Urothelium cell line (cell line): Measurements from ENCODE around the gene TMPRSS4.

Experiments used
- DNase-seq: peaks from one replicate; pipeline ENCODE4 v3.0.0; 2011; ENCODE audit warnings: low spot score, mixed read lengths
- FAIRE-seq: peaks from 2 replicates; lab custom pipeline; 2011; peaks lifted over from hg19 to GRCh38; lab: Jason Lieb, UNC

TMPRSS4 gene, protein sequence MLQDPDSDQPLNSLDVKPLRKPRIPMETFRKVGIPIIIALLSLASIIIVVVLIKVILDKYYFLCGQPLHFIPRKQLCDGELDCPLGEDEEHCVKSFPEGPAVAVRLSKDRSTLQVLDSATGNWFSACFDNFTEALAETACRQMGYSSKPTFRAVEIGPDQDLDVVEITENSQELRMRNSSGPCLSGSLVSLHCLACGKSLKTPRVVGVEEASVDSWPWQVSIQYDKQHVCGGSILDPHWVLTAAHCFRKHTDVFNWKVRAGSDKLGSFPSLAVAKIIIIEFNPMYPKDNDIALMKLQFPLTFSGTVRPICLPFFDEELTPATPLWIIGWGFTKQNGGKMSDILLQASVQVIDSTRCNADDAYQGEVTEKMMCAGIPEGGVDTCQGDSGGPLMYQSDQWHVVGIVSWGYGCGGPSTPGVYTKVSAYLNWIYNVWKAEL

DNA sequence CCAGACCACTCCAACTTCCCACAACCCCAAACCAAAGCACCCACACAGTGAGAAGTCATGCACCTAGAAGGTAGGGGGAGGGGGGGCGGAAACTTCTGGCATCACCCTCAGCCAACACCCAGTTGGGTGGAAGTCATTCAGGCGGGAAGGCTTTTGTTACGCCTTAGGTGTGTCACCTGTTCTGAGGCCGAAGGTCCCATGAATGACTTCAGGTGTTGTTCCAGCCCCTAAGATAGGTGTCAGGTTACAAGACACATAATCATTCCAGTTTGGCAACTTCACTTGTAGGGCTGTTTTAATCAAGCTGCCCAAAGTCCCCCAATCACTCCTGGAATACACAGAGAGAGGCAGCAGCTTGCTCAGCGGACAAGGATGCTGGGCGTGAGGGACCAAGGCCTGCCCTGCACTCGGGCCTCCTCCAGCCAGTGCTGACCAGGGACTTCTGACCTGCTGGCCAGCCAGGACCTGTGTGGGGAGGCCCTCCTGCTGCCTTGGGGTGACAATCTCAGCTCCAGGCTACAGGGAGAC lies at the start of gene TMPRSS4:
Gene TMPRSS4 (plus strand): TSS at position 325 of the 528 bp plus-strand sequence. CDS start 225 bp downstream, outside the sequence.
- FAIRE-seq (no peak), DNase-seq (no peak)

DNA sequence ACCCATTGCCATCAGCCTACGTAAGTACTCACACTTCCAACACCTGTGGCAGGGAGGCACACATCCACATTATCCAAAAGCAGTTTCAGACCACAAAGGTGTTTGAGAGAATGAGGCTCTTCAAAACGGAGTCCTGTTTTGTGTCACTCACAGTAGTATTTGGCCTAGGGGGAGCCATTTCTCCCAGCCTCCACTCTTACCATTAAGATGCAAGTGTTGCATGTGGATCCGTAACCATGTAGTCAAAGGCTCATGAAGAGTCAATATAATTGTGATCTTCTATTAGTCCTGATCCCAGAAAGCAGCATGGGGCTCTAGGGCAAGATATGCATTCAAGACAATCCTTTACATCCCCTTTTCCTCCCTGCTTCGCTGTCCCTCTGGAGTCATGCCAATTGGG lies 49.2 kb upstream of the TMPRSS4 start:
- FAIRE-seq, result no peak
- no peak for DNase-seq

DNA sequence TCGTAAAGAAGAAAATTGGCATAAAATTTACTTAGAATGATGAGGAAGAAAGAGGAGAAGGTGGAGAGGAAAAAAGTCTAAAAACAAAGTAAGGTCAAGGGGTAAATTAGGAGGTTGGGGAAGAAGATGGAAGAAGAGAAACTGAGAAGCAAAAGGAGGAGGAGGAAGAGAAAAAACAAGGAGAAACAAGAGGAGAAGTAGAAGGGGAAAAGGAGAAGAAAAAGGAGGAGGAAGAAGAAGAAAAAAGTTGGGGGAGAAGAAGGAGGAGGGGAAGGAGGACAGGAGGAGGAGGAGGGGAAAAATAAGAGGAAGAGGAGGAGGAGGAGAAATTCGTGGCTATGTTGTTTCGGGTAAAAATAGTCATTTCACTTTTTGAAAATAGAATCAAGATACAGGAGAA lies 48.3 kb upstream of the TMPRSS4 start:
- no peak for FAIRE-seq
- DNase-seq, result no peak

DNA sequence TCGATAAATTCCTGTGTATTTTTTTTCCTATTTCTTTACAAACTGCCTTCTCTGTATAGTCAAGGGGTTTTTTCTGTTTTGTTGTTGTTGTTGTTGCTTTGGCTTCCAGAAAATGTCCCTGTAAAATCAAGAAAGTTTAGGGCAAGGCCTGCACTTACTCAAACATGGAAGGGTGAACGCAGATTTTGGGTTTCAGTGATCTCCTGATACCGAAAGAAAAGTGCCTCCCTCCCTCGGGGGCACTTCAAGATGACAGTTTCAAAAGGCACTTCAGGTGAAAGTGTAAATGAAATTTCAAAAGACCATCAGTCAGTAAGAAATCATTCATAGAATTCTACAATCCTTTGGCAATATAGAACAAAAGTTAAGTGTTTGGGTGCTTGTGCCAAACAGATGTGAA lies 43.4 kb upstream of the TMPRSS4 start:
- FAIRE-seq (no peak), DNase-seq (no peak)

DNA sequence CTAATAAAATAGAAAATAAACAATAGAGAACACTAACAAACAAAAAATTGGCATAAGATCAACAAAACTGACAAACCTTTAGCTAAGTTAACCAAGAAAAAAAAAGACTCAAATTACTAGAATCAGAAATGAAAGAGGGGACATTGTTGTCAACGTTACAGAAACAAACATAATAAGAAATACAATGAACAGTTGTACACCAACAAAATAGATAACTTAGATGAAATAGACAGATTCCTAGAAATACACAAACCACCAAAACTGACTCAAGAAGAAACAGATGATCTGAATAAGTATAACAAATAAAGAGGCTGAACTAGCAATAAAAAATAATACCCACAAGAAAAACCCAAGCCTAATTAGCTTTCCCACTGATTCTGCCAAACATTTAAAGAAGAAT lies 34.7 kb upstream of the TMPRSS4 start:
- FAIRE-seq (no peak), DNase-seq (no peak)

DNA sequence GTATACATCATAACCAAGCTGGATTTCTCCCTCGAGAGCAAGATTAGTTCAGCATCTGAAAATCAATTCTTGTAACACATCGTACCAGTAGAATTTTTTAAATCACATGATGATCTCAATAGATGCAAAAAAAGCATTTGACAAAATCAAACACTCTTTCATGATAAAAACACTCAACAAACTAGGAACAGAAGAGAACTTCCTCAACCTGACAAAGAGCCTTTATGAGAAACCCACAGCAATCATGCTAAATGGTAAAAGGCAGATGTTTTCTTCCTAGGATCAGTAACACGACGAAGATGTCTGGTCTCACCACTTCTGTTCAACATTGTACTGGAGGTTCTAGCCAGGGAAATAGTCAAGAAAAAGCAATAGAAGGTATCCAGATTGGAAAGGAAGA lies 34.1 kb upstream of the TMPRSS4 start:
- DNase-seq, result no peak
- FAIRE-seq, result no peak

DNA sequence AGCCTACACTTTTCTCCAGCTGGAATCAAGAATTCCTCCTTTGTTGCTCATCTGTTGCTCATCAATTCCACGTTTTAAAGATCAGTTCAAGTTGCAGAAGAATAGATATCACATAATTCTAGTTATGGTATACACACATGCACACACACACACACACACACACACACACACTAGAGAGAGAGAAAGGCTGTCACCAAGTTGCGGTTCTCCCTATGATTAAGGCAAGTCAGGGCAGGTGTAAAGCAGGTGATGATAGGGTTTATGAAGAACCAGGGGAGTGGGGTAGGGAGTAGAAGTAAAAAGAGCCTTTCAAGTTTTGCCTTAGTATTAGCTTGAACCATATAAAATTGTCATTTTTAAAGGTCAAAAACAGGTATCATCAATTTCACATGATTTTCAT lies 31.7 kb upstream of the TMPRSS4 start:
- no peak for DNase-seq

DNA sequence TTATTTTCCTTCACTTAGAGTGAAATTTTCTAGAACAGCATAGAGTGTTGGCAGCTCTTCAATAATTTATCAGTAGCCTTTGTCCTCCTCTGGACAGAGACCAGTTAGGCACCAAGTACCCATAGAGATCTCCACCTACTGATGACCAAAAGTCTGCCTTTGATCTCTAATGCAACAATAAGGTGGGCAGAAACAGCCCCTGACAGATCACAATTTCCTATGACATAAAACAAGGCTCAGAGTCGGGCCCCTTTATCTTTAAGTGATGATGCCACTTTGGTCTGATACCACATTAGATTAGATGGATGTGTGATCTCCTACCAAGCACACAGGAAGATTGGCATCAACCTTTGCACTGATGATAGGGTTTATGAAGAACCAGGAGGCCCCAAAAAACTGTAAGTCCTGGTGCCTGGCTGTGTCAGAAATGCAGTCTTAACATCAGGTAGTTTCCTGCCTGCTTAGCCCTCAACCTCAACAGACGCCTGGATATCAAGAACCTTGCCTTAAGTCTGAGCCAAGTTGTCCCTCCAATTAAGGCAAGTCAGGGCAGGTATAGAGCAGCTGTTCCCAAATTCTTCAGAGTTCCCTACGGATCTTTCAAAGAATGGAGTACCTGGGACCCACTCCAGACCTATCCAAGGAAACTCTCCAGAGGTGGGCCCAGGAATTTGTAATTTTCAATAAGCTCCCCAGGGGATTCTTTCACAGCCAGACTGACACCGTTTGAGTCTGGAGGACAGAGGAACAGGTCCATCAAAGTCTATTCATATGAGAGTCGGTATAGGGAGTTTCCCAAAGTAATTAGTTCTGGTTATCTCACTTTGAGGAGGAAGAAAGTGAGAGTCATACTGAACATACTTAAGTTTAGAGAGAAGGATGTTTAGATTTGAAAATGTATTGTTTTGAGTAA lies 30.6 kb upstream of the TMPRSS4 start:
- DNase-seq (no peak), FAIRE-seq (no peak)

More for the DNA sequence above, 31.7 kb upstream of the TMPRSS4 start:
- no peak for FAIRE-seq

DNA sequence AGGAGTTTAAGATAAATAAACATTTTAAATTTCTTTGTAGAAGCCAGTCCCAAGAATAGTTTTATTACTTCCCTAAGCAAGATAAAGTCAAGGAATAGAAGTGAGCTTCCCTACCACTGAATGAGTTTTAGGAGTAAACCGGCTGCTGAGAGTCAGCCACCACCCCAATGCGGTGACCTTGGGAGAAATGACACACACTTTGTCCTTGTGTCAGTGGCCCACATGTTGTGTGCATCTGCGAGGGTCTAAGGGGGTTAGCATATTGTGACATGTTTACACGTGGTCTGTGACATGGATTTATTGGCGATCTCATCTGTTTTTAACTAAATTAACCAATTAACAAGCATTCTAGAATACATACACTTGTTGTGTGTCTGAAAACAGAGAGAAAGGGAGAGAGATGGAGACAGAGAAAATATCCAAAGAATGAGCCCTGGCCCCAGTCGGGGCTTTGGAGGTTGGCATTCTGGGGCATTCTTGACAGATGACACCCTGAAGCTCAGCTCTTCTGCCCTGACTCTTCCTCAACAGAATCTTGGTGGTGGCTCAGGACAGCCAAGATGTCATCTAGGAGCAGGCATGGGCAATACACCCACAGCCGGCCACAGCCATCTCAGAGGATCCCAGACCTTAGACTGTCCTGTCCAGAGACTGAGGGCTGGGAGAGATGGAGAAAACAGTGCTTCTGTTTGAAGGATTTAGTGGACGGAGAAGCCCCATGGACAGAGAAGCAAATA lies 29.7 kb upstream of the TMPRSS4 start:
- DNase-seq, result no peak
- FAIRE-seq, result no peak

DNA sequence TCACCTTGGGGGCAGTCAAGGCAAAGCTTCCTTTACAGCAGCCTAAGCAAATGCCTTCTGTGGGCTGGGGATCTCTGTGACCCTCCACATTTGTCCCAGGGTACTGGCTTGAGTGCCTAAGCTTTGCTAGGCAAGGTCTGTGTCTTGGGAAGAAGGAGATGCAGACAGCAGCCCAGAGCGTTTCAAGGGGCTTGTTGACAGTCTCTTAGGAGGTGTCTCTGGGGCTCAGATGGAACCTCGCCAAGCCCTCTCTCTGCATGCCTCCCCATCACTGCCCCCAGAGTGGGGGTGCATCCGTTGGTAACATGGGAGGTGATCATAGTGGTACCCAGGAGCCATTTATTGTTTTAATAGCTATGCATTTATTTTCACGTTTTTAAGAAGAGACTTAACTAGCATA lies 29.1 kb upstream of the TMPRSS4 start:
- FAIRE-seq (no peak), DNase-seq (no peak)

DNA sequence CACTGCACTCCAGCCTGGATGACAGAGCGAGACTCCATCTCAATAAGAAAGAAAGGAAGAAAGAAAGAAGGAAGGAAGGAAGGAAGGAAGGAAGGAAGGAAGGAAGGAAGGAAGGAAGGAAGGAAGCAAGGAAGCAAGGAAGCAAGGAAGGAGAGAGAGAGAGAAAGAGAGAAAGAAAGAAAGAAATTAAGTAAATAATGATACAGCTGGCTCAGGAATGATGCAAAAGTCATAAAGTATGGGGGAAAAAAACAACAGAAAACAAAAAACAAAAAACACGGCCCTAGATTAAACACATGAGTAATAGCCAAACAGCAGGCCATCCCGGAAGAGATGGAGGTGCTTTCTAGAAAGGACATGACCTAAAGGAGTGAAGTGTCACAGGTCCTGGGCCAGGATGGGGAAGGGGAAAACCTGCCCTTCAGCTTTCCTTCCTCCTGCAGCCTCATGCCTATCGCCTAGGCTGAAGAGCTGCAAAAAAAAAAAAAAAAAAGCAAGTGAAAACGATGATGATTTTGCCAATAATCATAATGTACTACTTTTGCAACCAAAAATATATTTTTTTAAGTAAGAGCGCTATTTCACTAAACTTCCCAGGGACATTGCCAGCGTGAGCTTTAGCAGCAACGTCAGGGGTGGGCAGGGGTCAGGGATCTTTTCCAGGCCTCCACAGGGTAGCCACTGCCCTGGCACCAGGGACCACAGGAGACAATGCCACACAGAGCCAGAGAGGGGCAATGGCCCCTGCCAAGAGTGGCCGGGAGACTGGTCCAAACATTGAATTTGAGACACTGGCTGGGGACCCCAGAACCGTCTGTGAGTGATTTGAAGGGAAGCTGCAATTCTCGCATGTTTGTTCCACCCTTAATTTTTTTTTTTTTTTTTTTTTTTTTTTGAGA lies 28.2 kb upstream of the TMPRSS4 start:
- DNase-seq, result no peak
- FAIRE-seq, result no peak

DNA sequence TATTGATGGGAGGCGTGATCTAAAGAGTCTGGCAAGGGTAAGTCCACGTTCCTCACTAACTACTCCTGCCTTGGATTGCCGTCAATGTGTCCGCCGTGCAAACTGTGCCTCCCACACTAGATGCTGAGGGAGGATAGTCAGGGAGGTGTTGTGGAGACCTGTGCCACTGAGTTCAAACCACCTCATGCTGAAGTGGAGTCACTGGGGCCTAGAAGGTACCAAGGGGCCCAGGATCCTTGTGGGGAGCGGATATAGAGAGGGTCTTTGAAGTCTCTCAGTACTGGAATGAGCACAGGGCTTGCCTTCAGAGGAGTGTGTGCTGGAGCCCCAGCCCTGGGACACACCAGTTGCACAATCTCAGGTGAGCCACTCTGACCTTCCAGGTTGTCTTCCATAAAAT lies 27.1 kb upstream of the TMPRSS4 start:
- FAIRE-seq, result no peak
- no peak for DNase-seq

DNA sequence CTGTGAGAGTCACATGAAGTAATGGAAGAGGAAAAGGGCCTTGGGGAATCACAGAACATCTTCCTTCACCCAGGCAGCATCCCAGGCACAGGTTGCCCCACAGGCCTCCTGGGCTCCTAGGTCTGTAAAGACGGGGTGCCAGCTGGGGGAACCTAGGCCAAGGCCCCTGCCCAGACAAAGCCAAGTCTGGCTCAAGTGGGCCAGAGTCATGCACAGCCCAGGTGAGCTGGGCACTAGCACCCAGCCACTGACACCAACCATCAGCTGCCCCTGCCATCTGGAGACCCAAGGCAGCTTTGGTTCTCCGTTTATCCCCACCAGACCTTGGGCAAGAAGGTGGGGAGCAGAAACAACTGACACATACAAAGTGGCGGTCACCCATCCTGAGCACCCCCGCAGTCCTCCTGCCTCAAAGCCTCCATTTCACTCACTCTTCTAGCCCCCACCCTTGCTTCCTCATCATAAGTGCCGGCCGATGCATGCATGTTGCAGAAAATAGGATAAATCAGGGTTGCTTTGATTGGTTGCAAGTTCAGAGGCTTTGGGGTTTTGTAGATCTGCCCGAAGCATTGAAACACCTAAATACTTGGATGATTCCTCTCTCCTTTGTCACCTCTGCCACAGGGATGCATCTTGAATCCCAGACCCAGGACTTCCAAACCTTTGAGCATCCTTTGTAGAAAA lies 26.5 kb upstream of the TMPRSS4 start:
- FAIRE-seq (no peak), DNase-seq (no peak)

DNA sequence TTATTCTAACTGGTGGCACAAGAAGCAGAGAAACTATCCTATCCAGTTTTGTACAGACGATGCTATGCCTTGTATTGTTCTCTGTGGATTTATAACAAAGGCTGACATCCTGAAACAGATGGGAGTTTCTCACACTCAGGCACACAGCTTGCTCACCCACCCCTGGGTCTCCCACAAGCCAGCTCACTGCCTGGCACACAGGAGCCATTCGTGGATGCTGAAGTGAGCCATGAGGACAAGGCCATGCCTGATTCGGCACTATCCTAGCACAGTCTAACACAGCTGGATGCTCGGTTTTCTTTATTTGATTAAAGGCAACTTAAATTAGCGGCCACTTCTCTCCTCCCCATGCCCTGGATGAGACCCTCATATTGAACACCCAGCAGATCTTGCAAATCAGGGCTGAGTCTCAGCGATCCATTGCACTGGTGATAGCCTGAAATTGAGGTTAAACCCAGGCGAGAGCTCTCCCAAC lies 25.7 kb upstream of the TMPRSS4 start:
- DNase-seq (no peak), FAIRE-seq (no peak)

DNA sequence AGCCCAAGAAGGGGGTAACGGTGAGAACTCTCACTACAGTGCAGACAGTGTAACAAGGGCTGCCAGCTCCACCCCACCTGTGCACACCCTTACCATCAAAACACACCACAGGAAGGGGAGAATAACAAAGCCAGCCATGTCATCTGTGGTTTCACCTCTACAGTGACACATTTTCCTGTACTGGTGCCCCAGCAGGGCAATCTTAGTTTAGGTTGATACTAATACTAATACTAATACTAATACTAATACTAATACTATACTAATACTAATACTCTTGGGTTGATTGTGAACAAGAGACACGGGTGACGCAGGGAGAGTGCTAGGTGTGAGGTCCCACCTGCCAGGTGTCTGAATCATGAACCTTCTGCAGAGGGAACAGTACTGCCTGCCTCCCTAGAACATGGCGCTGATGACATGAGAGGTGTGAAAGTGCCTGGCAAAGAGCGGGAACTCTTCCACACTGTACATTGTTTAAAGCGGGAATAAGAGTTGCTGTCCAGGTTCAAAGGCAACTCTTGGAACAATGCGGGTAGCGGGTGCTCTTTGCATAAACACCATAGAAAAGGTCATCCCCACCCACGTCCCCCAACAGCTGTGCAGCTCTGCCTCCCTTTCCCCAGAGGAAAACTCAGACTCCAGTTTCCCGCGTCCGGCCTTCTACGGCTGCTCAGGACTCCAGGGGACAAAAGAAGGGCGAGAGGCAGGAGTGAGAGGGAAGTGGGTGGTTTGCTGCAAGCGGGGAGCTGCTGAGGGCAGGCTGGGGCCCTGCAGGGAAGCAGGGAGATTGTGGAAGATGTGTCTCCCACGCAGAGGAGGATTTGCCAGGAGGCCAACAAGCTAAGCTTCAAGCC lies 25.0 kb upstream of the TMPRSS4 start:
- FAIRE-seq, result no peak
- DNase-seq, result no peak

DNA sequence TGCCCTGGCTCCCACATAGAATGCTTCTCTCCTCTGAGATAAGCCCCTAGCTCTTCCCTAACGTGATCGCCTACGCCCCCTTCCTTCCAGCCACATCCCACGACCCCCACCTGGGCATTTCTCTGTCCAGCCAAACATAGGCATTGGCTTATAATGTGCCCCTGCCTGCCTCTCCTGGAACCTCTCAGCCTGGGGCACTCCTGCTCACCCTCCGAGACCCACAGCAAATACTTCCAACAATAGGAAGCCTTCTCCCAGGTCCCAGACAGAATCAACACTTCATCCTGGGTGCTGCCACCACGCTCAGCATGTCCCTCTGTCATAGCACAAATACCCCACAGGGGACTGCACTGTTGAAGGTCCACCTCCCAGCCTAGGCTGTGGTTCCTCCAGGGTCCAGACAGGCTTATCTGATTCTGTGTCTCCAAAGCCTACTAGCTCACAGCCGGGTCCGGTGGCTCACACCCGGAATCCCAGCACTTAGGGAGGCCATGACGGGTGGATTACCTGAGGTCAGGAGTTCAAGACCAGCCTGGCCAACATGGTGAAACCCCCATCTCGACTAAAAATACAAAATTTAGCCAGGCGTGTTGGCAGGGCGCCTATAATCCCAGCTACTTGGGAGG lies 24.2 kb upstream of the TMPRSS4 start:
- no peak for DNase-seq
- FAIRE-seq, result no peak

DNA sequence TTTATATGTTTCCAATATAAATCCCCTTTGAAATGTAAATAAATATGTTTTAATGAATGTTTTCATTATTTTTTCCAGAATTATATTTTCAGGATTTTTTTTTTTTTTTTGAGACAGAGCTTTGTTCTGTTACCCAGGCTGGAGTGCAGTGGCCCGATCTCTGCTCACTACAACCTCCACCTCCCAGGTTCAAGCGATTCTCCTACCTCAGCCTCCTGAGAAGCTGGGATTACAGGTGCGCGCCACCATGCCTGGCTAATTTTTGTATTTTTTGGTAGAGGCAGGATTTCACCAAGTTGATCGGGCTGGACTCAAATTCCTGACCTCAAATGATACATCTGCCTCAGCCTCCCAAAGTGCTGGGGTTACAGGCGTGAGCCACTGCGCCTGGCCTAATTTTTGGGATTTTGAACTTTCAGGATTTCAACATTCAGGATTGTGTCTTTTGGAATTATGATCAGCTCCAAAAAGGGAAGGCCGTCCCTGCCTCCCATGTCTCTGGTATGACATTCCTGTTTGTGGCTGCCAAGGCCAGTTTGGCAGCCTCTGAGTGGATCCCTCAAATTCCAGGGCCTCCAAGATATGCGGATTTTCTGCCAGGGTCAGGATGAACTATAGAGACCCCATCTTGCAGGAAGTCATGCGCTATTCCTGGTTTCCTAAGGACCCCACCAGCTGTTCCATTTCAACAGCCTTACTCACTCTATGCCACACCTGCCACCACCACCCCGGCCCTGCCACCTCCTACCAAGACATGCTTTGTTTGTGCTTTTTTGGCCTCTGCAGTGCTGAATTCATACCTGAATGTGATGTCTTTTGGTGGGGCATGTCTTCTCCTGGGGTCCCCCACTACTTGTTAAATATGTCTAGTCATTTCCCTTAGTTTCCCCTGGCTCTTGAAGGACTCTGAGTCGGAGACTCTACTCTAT lies 21.9 kb upstream of the TMPRSS4 start:
- no peak for FAIRE-seq
- no peak for DNase-seq
